ENCODE results near the gene KLHL6.

- TF ChIP-seq, protein P1, sequence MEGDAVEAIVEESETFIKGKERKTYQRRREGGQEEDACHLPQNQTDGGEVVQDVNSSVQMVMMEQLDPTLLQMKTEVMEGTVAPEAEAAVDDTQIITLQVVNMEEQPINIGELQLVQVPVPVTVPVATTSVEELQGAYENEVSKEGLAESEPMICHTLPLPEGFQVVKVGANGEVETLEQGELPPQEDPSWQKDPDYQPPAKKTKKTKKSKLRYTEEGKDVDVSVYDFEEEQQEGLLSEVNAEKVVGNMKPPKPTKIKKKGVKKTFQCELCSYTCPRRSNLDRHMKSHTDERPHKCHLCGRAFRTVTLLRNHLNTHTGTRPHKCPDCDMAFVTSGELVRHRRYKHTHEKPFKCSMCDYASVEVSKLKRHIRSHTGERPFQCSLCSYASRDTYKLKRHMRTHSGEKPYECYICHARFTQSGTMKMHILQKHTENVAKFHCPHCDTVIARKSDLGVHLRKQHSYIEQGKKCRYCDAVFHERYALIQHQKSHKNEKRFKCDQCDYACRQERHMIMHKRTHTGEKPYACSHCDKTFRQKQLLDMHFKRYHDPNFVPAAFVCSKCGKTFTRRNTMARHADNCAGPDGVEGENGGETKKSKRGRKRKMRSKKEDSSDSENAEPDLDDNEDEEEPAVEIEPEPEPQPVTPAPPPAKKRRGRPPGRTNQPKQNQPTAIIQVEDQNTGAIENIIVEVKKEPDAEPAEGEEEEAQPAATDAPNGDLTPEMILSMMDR (conservative IDR thresholded peaks at IDR 0.05; ENCODE audit: low read depth, low read length), result no peak
- TF ChIP-seq EZH2 (IDR thresholded peaks at IDR 0.05; ENCODE audit: borderline replicate concordance, low read depth, low read length, poor library complexity, severe bottlenecking), result no peak
Measured at GRCh38 chr3:183579967-183580900, 24.7 kb upstream of the KLHL6 start.

All from A673 (cell line).